GM19043 (cell line): ENCODE data around the gene RPL11.
"Not testable (repeated sequence)": the region's sequence is repeated elsewhere in the genome, so short reads cannot be mapped to it uniquely, and the experiment has no call there.

Experiments
- ATAC-seq: cut with Tn5 transposase; IDR thresholded peaks from one replicate; pipeline ENCODE4 v1.9.1; 2021; ENCODE audit warnings: low read depth; ENCODE audit not compliant: unreplicated experiment

Gene RPL11

DNA sequence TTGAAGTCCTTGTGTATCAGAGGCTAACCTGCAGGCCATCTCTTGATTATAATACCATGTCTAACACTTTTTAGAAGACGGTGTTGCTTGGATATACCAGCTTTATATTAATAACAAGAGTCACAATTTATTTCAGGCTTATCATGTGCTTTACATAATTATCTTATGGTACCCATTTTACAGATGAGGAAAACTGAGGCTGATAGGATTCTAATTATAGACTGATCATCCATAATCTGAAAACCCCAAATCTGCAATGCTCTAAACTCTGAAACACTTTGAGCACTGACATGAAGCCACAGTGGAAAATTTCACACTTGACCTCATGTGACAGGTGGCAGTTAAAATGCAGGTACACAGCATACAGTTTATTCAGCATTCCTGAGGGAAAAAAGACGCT, 7.2 kb upstream of the RPL11 start:
- no peak for ATAC-seq

DNA sequence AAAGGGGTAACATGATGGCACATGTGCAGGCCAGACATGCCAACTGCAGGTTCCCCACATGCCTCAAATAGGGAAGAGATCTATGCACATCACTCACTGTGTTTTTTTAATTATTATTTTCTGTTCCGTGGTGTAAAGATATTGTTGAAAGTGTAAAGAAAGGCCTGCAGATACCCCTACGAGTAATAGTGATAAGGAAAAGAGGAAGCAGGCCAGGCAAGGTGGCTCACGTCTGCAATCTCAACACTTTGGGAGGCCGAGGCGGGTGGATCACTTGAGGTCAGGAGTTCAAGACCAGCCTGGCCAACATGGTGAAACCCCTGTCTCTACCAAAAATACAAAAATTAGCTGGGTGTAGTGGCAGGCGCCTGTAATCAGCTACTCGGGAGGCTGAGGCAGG, 6.4 kb upstream of the RPL11 start:
- ATAC-seq = not testable (repeated sequence)

DNA sequence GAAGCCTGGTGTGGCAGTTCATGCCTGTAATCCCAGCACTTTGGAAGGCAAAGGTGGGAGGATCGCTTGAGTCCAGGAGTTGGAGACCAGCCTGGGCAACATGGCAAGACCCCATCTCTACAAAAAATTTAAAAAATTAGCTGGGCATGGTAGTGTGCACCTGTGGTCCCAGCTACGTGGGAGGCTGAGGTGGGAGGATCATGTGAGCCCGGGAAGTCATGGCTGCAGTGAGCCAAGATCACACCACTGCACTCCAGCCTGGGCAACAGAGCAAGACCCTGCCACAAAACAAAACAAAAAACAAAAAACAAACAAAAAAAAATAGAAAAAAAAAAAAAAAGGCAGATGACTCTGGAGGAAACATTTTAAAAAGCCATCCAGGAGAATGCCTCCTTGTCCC, 3.9 kb upstream of the RPL11 start:
- ATAC-seq = not testable (repeated sequence)

DNA sequence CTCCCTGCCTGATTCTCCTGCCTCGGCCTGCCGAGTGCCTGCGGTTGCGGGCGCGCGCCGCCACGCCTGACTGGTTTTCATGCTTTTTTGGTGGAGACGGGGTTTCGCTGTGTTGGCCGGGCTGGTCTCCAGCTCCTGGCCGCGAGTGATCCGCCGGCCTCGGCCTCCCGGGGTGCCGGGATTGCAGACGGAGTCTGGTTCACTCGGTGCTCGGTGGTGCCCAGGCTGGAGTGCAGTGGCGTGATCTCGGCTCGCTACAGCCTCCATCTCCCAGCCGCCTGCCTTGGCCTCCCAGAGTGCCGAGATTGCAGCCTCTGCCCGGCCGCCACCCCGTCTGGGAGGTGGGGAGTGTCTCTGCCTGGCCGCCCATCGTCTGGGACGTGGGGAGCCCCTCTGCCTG, 3.3 kb upstream of the RPL11 start:
- ATAC-seq = not testable (repeated sequence)

DNA sequence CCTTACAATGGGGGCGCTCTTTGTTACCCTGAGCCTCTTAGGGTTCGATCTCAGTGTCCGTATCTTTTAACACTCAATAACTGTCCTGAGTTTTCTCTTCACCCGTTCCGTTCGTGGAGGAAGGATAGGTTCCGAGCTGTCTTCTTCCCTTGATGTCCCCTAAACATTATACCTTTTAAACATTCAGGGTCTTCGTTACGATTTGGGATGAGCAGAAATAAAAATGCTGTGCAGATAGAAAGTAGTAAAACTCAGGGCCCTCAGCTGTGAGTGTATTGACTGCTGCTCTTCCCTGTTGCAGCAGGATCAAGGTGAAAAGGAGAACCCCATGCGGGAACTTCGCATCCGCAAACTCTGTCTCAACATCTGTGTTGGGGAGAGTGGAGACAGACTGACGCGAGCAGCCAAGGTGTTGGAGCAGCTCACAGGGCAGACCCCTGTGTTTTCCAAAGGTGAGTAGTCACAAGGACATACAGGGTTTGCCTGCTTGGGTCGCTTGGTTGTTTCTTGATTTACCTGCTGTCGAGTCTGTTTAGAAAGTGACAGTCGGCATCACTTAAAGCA, 784 bp downstream of the RPL11 start:
- no peak for ATAC-seq

DNA sequence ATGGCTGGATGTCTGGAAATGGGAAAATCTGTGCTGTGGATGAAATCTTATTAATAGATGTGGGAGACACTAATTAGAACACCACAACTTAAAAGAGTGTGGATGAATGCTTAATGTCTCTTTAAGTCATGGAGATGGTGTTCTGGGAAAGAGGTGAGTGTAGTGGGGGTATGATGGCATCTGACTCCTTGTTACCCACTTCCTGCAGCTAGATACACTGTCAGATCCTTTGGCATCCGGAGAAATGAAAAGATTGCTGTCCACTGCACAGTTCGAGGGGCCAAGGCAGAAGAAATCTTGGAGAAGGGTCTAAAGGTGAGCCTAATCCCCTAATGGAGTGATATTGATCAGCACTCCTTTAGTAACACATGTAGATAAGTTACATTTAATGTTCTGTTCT, 2.0 kb downstream of the RPL11 start:
- ATAC-seq = no peak

DNA sequence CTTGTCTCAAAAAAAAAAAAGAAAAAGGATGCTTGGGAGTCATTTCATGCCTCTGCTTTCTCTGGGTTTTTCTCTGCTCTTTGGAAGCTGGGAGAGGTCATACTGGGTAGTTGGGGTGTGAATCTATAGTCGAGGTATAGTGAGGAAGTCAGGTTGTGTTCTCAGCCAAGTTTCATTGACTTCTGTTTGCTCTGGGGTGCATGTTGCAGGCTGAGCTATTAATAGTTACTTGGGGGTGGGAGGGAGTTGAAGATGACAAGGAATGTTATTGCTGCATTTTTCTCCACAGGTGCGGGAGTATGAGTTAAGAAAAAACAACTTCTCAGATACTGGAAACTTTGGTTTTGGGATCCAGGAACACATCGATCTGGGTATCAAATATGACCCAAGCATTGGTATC, 2.8 kb downstream of the RPL11 start:
- ATAC-seq = no peak

DNA sequence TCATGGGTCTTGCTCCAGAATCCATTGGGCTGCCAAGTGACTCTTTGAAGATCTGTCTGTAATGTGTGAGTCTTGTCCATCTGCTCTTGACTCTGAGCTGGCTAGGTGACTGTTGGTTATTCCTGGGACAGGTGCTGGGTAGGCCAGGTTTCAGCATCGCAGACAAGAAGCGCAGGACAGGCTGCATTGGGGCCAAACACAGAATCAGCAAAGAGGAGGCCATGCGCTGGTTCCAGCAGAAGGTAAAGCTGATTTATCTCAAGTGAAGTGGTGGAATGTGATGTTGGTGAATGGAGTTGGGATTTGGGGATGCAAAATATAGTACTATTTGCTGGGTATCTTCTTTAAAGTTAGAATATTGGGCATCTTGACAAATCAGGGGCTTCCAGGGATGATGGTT, 4.1 kb downstream of the RPL11 start:
- ATAC-seq = no peak

DNA sequence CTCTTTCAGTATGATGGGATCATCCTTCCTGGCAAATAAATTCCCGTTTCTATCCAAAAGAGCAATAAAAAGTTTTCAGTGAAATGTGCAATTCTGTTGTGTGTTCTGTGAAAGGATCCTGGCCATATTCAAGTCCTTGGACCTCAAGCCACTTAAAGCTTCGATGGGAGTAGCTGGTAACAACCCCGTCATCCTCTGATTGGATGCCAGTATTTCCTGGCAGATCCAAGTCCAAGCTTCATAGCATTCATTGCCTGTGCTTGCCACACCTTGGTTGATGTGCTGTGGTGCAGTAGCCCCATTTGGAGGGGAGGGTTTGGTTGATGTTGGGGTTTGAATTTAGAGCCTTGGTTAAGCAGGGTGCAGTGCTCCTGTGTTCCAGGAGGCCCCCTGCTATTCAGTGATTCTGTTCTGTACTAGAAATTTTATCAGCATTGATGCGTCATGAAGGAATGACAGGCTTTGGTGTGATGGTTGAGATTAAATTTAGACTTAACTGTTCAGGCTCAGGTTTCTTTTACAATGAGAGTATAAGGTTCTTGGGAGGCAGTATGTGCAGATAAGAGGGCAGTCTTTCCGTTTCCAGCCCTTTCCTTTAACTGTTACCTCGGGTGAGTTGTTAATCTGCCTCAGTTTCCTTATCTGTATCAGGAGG, 4.9 kb downstream of the RPL11 start:
- ATAC-seq = no peak

DNA sequence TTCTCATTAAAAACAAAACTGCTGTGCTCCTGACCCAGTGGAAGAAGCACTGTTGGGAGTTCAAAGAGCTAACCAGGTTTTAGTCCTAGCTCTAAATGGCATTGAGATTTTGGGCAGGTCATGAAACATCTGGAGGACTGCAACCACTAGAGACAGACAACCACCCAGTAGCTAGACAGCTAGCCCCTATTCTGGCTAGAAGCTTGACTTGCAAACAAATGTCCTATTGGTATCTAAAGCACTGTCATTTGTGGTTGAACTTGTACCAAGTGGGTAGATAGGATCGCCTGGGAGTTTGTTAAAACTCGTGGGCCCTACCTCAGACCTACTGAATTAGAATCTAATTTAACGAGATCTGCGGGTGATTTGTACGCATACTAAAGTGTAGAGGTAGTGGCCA, 6.9 kb downstream of the RPL11 start:
- ATAC-seq = no peak

DNA sequence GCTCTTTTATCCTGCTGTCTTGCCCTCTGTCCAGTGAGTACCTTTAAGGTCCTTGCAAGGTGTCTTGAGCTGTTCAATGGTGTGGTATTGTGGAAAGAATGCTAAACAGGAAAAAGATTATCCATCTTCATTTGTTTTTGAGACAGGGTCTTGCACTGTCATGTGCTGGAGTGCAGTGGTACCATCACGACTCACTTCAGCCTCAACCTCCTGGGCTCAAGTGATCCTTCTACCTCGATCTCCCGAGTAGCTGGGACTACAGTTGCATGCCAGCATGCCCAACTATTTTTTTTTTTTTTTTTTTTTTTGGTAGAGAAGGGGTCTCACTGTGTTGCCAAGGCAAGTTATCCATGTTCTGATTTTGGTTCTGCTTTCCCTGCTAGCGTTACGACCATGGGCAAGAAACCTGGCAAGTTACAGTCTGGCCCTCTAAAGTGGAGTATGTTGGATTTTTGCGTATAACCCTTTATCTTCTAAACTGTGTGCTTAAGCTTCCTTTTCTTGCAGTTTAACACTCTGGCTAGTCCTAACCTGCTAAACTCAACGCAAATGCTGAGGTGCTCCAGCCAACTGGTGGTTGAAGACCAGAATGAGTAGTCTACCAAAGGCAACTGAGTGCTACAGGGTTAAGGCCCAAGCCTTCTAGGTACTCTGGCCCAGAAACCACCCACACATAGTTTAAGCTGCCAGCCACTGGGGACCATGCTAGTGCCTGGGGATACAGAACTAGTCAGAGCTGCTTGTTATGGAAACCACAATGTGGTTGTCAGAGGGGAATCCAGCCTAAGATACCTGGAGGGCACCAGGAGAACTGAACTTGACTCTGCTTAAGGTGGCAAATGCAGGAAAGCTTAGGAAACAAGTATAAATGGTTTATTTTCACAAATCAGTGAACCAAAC, 7.9 kb downstream of the RPL11 start:
- ATAC-seq = no peak

DNA sequence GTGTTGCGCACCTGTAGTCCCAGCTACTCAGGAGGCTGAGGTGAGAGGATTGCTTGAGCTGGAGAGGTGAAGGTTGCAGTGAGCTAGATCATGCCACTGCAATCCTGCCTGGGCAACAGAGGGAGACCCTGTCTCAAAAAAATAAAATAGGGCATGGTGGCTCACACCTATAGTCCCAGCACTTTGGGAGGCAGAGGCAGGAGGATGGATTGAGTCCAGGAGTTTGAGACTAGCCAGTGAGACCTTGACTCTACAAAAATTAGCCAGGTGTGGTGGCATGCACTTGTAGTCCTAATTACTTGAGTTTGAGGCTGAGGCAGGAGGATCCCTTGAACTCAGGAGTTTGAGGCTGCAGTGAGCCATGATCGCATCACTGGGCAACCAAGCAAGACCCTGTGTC, 9.7 kb downstream of the RPL11 start:
- ATAC-seq = no peak

DNA sequence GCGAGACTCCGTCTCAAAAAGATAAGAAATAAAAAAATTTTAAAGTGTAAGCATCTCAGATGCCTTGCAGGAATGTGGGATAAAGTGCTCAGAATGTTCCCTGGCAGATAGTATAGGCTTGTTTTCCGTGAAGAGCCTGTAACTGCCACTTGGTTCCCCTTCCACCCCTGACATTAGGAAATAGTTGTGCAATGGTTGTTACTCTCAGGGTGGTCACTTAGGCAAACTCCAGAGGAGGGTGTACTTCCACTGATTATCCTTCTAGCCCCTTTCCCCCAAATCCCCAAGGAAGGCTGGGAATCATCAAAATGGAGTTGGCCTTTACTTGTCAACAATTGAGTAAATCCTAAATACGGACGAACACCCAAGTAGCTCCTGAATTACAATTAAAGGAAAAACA, 10.4 kb downstream of the RPL11 start:
- no peak for ATAC-seq

DNA sequence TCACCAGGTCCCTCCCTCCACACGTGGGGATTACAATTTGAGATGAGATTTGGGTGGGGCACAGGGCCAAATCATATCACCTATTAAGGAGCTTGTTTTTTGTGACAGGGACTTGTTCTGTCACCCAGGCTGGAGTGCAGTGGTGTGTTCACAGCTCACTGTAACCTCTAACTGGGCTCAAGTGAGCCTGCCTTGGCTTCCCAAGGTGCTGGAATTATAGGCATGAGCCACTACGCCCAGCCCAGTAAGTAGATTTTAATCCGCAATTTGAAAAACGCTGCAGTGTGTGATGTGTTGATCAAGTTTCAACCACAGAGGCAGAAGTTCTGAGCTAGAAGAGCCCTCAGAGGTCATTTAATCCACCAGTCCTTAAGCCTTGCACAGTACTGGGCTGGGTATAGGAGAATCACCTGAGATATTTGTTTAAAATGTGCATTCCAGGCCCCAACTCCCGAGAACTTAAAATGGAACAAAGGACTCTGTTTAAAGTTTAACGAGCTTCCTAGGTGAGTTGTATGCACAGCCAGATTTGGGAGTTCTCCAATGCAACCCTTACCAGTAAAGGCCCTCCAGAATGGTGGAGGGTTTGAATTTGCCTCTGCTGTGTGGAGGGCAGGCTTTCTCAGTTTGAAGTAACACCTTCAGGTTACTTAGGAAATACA, 13.4 kb downstream of the RPL11 start:
- no peak for ATAC-seq

DNA sequence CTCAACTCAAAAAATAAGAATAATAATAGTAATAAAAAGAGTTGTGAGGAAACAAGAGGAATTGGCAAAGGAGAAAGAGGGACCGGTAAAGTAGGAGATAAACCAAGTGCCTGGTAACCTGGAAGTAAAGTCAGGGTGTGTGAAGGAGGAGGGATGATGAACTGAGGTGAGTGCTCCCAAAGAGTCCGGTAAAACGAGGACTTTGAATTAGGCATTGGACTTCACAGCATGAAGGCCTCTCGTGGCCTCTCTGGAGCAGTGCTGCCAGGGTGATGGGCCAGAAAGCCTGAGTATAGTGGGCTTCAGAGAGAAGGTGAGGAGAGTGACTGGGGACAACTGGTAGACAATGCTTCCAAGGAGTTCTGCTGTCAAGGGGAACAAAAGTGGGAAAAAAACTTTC, 17.6 kb downstream of the RPL11 start:
- ATAC-seq = no peak

DNA sequence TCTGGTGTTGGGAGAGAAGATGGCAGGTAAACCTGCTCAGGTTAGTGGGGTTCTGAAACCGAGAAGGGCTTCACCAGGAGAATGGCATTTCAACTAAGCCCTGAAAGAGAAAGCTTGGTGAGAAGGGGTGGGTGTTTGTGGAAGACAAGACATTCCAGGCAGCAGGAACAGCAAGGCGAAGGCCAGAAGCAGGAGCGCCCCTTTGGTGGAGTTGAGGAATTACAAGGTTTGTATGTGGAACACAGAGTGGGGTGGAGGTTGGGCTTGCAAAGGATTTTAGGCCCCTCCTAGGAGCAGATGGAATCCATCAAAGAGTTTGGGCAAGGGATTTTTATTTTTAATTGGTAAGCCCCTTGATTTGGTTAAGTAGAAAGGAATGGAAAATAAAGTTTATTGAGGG, 26.9 kb downstream of the RPL11 start:
- ATAC-seq = no peak

DNA sequence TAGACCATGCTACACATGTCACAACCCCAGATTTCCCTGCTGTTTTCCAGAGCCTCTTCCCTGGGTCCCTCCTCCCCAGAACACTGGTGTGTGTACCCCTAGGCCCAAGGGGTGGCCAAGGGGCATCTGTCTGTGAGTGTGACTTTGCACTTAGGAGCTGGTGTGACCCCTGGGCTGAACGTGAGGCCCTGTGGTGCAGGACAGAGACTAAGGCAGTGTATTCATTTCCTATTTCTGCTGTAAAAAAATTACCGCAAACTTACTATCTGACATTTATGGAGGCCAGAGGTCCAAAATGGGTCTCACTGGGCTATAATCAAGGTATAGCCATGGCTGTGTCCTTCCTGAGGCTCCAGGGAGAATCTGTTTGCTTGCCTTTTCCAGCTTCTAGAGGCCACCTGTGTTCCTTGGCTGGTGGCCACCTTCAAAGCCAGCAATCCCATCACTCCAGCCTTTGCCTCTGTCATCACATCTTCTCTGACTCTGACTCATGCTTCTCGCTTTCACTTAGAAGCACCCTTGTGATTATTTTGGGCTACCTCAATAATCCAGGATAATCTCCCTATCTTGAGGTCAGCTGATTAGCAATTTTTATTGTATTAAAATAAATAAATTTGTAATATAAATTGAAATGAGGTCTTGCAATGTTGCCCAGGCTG, 27.7 kb downstream of the RPL11 start:
- no peak for ATAC-seq

DNA sequence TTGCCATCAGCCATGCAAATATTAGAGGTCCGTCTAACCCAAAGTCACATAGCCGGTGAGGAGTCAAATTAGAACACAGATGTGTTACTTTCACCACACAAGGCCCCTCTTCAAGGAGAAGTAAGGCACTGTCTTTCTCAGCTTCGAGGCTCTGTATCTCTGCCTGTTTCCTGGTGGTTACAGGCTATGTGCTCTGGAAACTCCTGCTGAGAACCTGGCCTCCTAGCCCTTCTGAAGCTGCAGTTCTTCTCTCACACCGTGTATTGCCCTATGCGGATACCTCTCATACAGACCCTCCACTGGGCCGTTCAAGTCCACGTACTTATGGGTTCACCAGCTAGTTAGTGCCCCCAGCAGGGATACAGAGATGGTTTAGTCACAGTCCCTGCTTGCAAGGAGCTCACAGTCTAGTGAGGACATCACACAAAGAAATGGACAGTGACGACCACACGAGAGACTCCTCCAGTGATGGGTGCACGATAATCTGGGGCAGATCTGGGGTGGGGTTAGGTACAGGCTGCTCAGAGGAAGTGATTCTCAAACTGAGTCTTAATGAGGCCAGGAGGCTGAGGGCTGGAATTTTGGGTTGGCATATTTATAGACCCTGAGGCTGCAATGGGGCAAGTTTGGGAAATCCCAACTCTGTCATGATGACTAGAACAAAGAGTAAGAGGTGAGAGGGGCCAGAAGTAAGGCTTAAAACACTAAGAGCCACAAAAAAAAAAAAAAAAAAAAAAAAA, 28.8 kb downstream of the RPL11 start:
- peak; percentile 68 for ATAC-seq

DNA sequence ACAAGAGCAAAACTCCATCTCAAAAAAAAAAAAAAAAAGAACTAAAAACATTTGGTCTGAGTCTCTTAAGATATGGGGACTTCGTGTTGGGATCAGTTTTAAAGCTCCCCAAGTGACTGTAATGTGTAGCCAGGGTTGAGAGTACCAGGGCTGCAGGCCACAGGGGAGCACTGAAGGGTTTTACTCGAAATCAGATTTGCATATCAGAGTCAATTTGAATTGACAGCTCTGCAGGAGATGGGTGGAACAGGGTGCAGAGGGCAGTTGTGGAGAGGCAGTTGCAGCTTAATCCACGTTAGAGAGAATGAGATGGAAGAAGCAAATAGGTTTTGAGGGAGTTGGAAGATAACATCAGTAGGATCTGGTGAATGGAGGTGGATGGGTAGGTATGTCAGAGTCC, 31.0 kb downstream of the RPL11 start:
- ATAC-seq = no peak

DNA sequence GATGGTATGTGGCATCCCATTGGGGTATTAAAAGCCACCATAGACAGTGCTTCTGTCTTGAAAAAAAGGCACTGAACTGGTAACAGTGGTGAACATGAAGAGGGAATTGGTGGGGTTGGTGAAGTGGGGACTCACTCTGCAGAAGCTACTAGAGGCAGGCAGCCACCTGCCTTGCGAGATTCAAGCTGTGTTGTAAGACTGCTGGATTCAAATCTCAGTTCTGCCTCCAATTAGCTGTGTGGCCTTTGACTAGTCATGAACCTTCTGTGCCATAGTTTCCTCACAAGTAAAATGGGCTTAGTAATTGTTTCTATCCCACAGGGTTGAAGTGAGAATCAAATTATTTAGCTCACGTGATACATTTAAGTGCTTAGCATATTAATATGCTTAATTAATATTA, 35.1 kb downstream of the RPL11 start:
- no peak for ATAC-seq
